Left kidney (tissue), 2 donors: ENCODE results near the gene KCNJ6. TPM values are rescaled to one million over a fixed set of nuclear protein-coding genes. Genes with fewer than 3 reads are reported as not detected.

Source experiments
- DNase-seq: peaks from one replicate; pipeline ENCODE4 v3.0.0-alpha.2; 2013
- polyA plus RNA-seq: library from polyadenylated mRNA; unstranded; fragments of 120-200 nt; gene quantifications from one replicate; pipeline ENCODE4 v1.2.1, GENCODE V29; 2013; ENCODE audit not compliant: insufficient read length

Gene KCNJ6
- polyA plus RNA-seq, 1 donor, result 0.30 TPM

DNA sequence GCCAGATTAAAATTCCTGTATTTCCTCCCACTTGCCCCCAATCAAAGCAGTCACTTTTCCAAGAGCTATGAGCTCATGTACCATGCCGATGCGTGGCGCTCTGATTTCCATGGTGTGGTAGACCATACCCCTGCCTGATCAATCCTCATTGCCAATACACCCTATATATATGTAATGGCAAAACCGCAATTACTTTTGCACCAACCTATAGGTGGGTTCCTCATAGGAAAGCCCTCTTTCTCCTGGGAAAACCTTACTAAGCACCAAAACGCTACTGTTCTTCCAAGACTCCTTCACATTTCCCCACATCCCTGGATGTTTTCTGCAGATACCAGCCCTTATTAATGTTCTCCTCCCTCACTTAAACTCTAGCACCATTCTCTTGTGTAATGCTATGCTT, 11.0 kb downstream of the KCNJ6 start:
- DNase-seq, result no peak

GRCh38 chr21:37904856-37905255, 11.4 kb downstream of the KCNJ6 start:
- no peak for DNase-seq

DNA sequence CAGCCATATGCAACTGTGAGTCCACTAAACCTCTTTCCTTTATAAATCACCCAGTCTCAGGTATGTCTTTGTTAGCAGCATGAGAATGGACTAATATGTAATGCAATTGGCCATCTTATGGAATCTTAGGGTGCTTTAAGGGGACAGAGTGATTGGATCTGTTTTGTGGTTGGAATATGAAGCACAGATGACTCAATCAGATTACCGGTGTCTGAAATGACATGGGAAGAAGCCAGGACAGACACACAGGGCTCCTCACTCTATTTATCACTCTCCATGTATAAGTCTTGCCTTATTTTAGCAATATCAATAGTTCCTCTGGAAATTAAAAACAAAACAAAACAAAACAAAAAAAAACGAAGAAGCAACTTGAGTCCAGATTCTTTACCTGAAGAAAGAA, 12.9 kb downstream of the KCNJ6 start:
- no peak for DNase-seq

- DNase-seq, result no peak
Measured at GRCh38 chr21:37899146-37899545, 17.1 kb downstream of the KCNJ6 start.

- no peak for DNase-seq
Measured at GRCh38 chr21:37896788-37897187, 19.5 kb downstream of the KCNJ6 start.

DNA sequence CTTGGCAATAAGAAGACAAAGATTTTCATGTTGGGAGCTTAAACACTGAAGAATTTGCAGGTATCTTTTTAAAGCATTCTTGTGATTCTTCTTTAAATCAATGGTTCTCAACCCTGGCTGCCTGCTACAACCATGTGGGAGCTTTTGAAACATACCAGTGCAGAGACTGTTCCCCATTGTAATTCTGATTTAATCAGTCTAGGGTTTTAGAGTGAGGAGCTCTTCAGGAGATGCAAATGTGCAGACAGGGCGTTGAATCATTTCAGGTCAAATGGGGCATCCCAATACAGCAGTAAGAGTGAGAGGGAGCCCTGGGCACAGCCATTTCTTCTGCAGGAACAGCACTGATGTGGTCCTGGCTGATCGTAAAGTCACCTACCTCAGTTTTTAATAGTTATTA, 24.3 kb downstream of the KCNJ6 start:
- no peak for DNase-seq

- DNase-seq, result no peak
Measured at GRCh38 chr21:37888659-37889058, 27.6 kb downstream of the KCNJ6 start.

DNA sequence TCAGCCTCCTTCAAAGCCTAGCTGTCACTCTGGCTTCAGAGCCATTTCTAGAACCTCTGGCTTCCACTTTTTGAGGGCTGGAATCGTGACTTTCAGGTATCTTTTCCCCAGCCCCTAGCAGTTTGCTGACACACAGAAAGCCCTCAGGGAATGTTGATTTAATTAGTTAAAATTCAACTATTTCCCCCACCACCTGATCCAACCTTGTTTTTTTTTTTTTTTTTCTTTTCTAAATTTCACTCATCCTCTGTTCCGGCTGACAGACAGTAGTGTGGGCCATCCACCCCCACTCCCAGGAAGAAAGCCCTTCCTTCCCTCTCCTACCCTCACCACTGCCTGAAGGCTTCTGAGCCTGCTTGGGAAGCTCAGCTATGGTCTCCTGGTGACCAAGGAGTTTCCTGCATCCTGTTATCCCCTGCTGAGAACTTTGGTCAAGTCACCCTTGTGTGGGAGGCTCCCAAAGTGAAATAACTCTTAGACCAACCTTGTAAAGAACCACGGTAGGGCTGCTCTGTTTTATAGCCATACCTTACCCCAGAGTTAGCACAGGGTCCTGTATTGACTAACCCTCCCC, 29.4 kb downstream of the KCNJ6 start:
- DNase-seq, result no peak

- no peak for DNase-seq
Measured at GRCh38 chr21:37886120-37886519, 30.1 kb downstream of the KCNJ6 start.

GRCh38 chr21:37878946-37879660, 37.2 kb downstream of the KCNJ6 start:
- DNase-seq, result no peak

- DNase-seq, result no peak
Measured at GRCh38 chr21:37877888-37878684, 38.2 kb downstream of the KCNJ6 start.

DNA sequence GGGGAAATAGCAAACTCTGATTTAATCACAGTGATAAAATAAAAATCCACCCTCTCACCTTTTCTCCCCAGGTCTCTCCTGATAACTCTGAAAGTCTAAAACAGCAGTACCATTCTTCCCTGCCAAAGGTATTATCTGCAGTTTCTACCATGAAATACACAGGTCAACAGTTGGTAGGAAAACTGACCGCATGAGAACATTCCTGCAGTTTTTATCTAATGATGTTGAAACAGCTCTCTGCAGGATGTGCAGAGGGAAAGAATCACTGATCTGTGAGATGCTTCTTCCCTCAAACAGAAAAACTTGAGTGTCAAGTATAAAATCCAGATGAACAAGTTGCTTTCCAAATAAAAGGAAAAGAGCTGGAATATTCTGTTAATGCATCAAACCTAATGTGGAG, 39.1 kb downstream of the KCNJ6 start:
- DNase-seq, result no peak

DNA sequence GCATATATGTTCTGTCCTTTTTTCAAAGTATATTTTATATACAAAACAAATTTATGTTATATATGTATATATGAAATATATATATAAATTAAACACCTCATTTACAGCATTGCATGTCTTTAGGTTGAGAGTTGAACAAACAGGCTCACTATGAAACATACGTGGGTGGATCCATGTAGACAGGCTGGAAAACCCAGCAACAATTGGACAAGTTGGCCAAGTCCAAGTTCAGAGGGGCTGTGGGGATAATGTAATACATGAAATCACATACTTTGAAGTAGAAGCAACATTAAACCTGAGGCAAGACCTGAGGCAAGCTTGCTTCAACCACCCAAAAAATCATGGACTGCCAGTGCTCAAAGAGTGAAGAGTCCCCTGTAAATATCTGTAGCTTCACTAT, 39.7 kb downstream of the KCNJ6 start:
- no peak for DNase-seq

GRCh38 chr21:37874904-37875780, 41.1 kb downstream of the KCNJ6 start:
- DNase-seq, result no peak

DNA sequence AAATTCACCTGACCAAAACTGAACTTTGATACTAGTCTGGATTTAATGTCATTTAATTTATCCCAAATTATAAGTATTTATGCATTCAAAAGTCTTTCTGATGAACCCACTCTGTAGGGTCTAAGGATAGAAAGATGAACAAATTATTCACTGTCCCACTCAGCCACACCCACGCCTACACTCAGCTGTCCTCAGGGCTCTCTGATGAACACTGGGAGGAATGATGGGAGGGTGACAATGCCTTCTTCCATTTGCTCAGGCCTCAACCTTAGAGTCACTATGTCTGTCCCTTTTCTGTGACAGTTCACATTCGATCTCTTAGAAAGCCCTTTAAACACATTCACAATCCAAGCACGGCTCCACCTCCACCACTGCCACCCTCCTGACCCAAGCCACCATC, 41.8 kb downstream of the KCNJ6 start:
- DNase-seq, result no peak

DNA sequence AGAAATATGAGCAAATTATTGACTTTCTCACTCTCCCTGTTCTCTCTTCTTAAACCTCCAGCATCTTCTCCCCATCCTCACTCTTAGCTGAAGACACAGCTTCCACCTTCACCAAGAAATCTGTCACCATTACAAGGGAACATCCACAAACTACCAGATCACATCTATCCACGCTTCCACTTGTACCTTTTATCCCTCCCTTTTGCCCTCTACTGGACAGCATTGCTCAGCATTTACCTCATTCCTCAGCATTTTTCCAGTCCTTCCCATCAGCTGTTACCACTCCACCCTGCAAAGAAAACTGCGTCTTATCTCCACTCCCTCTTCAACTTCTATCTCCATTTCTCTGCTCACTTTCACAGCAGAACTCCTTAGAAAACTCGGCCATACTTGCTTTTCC, 42.6 kb downstream of the KCNJ6 start:
- DNase-seq, result no peak

- DNase-seq, result no peak
Measured at GRCh38 chr21:37871121-37871862, 45.0 kb downstream of the KCNJ6 start.

DNA sequence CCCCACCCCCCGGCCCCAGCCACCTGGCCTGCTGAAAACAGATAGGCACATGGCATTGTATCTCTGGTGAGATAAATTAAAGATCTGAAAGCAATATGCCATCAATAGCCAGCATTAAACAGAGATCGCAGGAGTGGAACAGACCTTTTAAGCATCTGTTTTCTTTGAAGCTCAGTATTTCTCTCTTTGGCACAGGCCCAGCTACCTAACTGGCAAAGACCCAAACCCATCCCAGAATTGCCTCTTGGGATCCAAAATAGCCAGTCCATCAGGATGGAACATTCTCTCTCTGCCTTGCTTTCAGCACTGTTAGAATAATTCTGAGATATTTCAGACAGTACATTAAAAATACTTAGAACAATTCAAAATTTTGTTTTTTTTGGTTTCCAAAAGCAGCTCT, 46.0 kb downstream of the KCNJ6 start:
- DNase-seq, result no peak

DNA sequence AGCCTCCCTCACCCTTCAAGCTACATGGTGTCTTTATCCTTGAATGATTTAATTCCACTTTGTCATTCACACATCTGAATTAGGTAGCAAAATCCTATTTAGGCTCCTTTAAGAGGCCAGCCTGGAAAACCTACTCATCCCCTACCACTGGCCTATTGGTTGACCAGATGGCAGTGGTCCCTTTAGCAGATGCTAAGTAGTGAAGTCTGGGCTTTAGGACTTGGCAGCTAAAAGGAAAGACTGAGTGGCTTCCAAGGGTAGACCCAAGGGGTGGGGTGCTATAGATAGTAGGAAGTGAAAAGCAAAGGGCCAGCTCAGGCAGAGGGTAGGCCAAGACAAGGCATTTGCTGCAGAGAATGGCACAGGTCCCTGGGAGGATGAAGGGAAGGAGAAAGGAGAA, 46.6 kb downstream of the KCNJ6 start:
- no peak for DNase-seq

DNA sequence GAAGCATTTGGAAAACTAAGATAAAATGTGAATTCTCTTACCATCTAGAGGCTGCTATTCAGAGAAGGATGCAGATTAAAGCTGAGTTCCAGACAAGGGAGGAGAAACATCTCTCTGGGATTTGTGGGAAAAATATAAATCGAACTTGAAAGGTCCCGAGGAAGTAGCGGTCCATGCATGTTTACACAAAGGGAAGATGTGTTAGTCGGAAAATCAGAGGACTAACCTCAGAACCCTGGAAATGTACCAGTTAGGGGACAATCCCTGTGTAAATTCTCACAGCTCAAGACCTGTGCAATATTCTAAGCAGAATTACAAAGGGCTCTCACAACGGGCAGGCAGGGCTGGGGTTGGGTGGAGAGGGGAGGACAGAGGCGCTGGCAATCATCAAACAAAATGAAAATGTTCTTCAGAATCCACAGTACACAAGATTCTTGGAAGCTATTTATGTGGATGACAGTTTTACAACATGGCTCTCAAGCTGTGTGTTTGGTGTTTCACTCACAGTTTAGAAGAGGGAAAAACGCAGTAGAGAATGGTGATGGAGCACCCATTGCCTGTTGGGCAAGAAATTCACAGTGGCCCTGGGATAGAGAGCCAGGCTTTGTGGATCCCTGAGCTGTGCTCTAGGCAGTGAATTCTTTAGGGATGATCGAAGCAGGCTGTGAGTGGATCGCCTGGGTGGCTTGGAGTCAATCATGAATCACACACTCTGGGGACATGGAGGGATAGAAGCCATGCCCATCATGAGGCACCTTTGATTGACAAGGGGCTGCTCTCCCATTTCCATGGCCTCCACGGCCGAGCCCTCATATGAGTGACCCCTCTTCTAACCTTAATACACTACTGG, 47.6 kb downstream of the KCNJ6 start:
- DNase-seq, result no peak

- no peak for DNase-seq
Measured at GRCh38 chr21:37866027-37866426, 50.2 kb downstream of the KCNJ6 start.
